B cell (primary cell): ENCODE measurements around the gene TLR10.
"Not testable (repeated sequence)": the region's sequence is repeated elsewhere in the genome, so short reads cannot be mapped to it uniquely, and the experiment has no call there.

ENCODE experiments used
- EZH2 ChIP-seq: IDR thresholded peaks from 2 replicates; pipeline ENCODE4 v1.6.1; 2012; ENCODE audit warnings: borderline replicate concordance, low read depth, mild to moderate bottlenecking, moderate library complexity, low read length; ENCODE audit not compliant: insufficient read depth, poor library complexity, severe bottlenecking
- TF ChIP-seq, protein P1 (sequence below): fragments of 200-600 bp; IDR thresholded peaks from one replicate; pipeline ENCODE4 v1.8.0; 2022; ENCODE audit warnings: antibody characterized with exemption, mild to moderate bottlenecking

- TF ChIP-seq, protein P1, sequence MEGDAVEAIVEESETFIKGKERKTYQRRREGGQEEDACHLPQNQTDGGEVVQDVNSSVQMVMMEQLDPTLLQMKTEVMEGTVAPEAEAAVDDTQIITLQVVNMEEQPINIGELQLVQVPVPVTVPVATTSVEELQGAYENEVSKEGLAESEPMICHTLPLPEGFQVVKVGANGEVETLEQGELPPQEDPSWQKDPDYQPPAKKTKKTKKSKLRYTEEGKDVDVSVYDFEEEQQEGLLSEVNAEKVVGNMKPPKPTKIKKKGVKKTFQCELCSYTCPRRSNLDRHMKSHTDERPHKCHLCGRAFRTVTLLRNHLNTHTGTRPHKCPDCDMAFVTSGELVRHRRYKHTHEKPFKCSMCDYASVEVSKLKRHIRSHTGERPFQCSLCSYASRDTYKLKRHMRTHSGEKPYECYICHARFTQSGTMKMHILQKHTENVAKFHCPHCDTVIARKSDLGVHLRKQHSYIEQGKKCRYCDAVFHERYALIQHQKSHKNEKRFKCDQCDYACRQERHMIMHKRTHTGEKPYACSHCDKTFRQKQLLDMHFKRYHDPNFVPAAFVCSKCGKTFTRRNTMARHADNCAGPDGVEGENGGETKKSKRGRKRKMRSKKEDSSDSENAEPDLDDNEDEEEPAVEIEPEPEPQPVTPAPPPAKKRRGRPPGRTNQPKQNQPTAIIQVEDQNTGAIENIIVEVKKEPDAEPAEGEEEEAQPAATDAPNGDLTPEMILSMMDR: not testable (repeated sequence)
- TF ChIP-seq EZH2: not testable (repeated sequence)
Measured at GRCh38 chr4:38807462-38807861, 24.7 kb upstream of the TLR10 start.
